ENCODE results near the gene APOL1.

DNA sequence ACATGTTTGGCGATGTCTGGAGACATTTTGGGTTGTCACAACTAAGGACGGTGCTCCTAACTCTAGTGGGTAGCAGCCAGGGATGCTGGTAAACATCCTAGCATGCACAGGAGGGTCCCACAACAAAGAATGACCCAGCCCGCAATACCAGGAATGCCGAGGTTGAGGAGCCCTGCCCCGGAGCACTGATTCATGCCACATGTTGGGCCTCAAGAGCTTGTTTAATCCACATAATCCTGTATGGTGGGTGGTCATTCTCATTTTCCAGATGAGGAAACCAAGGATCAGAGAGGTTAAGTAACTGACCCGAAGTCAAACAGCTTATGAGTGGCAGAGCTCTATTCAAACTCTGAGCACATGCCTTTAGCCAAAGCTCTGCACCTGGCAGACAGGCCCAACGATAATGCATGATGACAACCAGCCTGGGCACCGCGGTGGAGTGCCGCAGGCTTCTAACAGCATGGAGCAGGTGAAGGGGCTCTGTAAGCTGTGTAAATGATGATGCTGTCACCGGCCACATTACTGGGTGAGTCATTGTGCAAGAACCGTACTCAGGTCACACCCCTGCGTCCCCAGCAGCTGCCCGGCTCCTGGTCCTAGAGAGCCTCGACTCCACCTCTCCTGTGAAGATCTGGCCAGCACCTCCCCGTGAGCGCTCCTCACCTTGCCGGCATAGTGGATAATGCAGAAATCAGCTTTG, 58.6 kb downstream of the APOL1 start:
- TF ChIP-seq, protein P1, sequence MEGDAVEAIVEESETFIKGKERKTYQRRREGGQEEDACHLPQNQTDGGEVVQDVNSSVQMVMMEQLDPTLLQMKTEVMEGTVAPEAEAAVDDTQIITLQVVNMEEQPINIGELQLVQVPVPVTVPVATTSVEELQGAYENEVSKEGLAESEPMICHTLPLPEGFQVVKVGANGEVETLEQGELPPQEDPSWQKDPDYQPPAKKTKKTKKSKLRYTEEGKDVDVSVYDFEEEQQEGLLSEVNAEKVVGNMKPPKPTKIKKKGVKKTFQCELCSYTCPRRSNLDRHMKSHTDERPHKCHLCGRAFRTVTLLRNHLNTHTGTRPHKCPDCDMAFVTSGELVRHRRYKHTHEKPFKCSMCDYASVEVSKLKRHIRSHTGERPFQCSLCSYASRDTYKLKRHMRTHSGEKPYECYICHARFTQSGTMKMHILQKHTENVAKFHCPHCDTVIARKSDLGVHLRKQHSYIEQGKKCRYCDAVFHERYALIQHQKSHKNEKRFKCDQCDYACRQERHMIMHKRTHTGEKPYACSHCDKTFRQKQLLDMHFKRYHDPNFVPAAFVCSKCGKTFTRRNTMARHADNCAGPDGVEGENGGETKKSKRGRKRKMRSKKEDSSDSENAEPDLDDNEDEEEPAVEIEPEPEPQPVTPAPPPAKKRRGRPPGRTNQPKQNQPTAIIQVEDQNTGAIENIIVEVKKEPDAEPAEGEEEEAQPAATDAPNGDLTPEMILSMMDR (conservative IDR thresholded peaks at IDR 0.05; ENCODE audit: low read length) = no peak
- no peak for TF ChIP-seq EZH2phosphoT487 (IDR thresholded peaks at IDR 0.05; ENCODE audit: borderline replicate concordance)
